ENCODE data around the gene ITIH4. TPM values are rescaled to one million over a fixed set of nuclear protein-coding genes. Genes with fewer than 3 reads are reported as not detected.

Gene ITIH4
- not detected in 2 replicates for total RNA-seq (2014; rRNA removed; shearing (Covaris generic); ENCODE audit: low replicate concordance)

- DNase-seq, result no peak
- Histone ChIP-seq H3K36me3 (no peaks in the 10 kb centered on the region), H3K4me3 (no peak within 1 kb of the TSS), H3K9me3 (no peaks in the 10 kb centered on the region), H3K27me3 (no peaks in the 10 kb centered on the region)
Observed at GRCh38 chr3:52830535-52831258, at the start of gene ITIH4. Gene ITIH4 (minus strand): TSS chr3:52830672. CDS start chr3:52830642, 30 bp downstream.

DNA sequence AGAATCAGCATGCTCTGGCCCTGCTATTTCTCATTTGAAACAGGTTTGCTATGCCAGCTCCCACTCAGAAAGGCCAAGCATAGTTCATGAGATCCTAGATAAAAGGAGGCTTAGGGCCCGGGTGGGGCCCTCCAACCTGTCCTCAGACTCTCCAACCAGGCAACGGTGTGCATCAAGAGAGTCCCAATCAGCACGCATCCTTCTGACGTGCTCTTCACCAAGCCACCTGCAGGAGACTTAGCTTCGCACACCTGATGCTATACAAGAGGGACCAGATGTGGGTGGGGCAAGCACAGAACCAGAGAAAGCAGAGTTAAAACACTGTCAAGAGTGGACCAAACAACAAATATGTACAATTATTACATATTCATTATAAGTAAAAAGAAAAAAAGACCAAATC is 49.6 kb upstream of the ITIH4 start:
- H3K9me3 ChIP-seq, result no peaks in the 10 kb centered on the region
- DNase-seq, result no peak
- no peaks in the 10 kb centered on the region for H3K36me3 ChIP-seq
- H3K27me3 ChIP-seq, result no peaks in the 10 kb centered on the region
- H3K4me3 ChIP-seq, result no peak overlapping the region

DNA sequence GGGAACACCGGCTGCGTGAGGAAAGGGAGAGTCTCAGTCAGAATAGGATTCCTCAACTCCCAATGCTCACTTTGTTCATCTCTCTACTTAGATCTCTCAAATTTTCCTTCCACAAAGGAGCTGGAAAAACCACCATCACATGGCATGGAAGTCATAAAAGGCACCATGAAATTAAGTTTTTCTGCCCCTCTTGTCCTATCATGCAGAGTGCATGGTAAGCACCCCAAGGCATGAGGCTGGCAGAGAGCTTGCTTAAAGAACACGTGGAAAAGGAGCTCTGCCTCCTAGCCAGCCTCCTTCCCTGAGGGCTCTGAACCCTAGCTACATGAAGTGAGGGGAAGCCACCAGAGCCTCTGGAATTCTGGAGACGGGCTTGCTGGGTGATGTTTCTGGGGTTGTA is 49.1 kb upstream of the ITIH4 start:
- DNase-seq, result no peak
- no peaks in the 10 kb centered on the region for H3K9me3 ChIP-seq
- H3K27me3 ChIP-seq, result no peaks in the 10 kb centered on the region
- no peaks in the 10 kb centered on the region for H3K36me3 ChIP-seq
- no peak overlapping the region for H3K4me3 ChIP-seq

DNA sequence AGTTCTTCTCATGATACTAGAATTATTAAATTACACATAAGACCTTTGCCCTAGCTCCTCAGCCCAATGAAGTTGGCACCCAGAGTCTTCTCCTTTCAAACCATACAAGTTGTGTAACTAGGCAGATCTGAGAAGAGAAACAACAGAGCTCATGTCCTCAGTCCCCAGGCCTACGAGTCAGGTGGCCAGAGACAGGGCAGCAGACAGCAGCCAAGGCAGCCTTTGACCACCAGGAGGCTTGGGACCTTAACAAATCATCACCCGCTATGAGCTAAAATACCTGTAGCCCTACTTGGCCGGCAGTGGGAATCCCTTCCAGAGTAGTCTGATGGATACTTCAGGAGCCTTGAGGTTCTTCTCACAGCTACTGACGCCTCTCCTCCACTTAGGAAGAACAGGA is 48.6 kb upstream of the ITIH4 start:
- Histone ChIP-seq H3K27me3 (no peaks in the 10 kb centered on the region), H3K4me3 (no peak overlapping the region), H3K9me3 (no peaks in the 10 kb centered on the region), H3K36me3 (no peaks in the 10 kb centered on the region)
- no peak for DNase-seq

GRCh38 chr3:52877085-52877484 is 46.6 kb upstream of the ITIH4 start:
- DNase-seq, result no peak
- Histone ChIP-seq H3K4me3 (no peak overlapping the region), H3K36me3 (no peaks in the 10 kb centered on the region), H3K9me3 (no peaks in the 10 kb centered on the region), H3K27me3 (no peaks in the 10 kb centered on the region)

- H3K4me3 ChIP-seq, result no peak overlapping the region
- H3K9me3 ChIP-seq, result no peaks in the 10 kb centered on the region
- no peaks in the 10 kb centered on the region for H3K36me3 ChIP-seq
- no peak for DNase-seq
- H3K27me3 ChIP-seq, result no peaks in the 10 kb centered on the region
Observed at GRCh38 chr3:52874864-52875587, 44.6 kb upstream of the ITIH4 start.

GRCh38 chr3:52874160-52874701 is 43.8 kb upstream of the ITIH4 start:
- H3K36me3 ChIP-seq, result no peaks in the 10 kb centered on the region
- DNase-seq, result no peak
- no peak overlapping the region for H3K4me3 ChIP-seq

GRCh38 chr3:52873433-52874159 is 43.1 kb upstream of the ITIH4 start:
- Histone ChIP-seq H3K36me3 (no peaks in the 10 kb centered on the region), H3K9me3 (no peaks in the 10 kb centered on the region), H3K4me3 (no peak overlapping the region), H3K27me3 (no peaks in the 10 kb centered on the region)
- DNase-seq, result no peak

More at GRCh38 chr3:52874160-52874701, 43.8 kb upstream of the ITIH4 start:
- Histone ChIP-seq H3K27me3 (no peaks in the 10 kb centered on the region), H3K9me3 (no peaks in the 10 kb centered on the region)

GRCh38 chr3:52872245-52872644 is 41.8 kb upstream of the ITIH4 start:
- DNase-seq, result no peak
- Histone ChIP-seq H3K36me3 (no peaks in the 10 kb centered on the region), H3K4me3 (no peak overlapping the region), H3K27me3 (no peaks in the 10 kb centered on the region), H3K9me3 (no peaks in the 10 kb centered on the region)

DNA sequence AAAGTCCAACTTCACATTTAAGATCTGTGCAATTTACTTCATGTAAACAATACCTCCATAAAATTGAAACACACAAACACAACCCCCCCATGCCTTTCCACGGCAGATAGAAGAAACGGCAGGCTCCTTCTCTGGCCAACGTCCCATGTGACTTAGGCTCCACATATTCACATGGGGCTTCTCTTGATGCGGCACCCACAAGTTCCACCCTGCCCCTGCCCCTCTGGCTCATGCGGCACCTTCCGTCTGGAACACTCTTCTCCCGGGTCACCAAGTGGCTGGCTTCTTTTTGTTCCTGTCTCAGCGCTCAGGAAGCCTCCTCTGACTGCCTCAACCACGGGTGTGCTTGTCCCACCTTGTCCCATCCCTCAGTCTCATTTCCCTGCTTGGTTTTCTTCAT is 41.3 kb upstream of the ITIH4 start:
- H3K4me3 ChIP-seq, result no peak overlapping the region
- H3K36me3 ChIP-seq, result no peaks in the 10 kb centered on the region
- no peaks in the 10 kb centered on the region for H3K9me3 ChIP-seq
- H3K27me3 ChIP-seq, result no peaks in the 10 kb centered on the region
- DNase-seq, result no peak

DNA sequence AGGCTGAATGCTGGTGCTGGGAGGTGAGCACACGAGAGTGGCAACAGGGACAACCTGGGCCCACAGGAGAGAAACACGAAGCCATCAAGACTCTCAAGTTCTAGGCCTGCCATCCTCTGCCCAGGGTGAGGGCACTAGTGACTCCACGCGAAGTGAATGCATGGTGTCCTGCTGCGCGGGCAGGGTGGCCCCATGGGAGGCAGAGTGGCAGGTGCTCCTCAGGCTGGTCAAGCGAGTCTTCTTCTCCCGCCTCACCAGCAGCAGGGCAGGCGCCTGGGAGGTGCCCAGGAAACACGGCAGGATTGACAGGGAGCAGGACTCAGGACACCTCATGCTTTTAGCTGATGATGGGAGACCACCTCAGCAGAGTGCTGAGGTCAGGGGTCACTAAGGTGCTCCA is 40.0 kb upstream of the ITIH4 start:
- DNase-seq, result no peak
- no peaks in the 10 kb centered on the region for H3K9me3 ChIP-seq
- H3K36me3 ChIP-seq, result no peaks in the 10 kb centered on the region
- H3K4me3 ChIP-seq, result no peak overlapping the region
- H3K27me3 ChIP-seq, result no peaks in the 10 kb centered on the region

DNA sequence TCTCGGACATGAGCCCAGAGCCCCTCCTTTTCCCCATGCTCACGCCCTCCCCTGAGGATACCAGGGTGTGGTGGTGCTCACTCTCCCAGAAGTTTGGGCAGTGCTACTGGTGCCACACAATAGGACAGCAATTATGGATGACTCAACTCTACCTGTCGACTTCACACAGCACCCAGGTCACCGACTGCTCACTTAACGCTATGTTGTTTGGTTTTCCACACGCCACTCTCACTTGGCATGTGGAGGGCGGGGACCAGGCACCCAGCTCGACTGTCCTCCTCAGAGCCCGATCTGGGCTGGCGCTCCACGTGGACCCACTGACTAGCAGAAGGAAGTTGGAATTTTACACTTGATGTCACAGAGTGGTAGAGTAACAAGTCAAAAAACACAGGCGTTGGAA is 36.0 kb upstream of the ITIH4 start:
- DNase-seq, result no peak
- no peak overlapping the region for H3K4me3 ChIP-seq
- no peaks in the 10 kb centered on the region for H3K27me3 ChIP-seq
- H3K36me3 ChIP-seq, result no peaks in the 10 kb centered on the region
- no peaks in the 10 kb centered on the region for H3K9me3 ChIP-seq

DNA sequence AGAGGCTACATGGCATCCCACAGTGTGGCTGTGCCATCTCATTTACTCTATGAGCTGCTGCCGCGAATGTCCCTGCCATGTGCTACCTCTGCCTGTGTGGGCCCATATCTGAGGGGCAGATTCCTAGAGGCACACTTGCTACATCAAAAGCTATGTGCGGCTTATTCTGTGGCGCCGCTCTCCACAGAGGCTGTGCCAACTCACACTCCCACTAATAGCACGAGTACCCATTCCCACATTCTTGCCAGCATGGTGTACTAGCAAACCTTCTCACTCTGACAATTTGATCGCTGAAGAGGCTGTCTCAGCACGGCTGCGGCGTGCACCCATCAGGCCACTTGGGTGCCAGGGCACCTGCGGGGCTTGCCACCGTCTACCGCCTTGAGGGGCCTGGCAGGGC is 35.5 kb upstream of the ITIH4 start:
- no peak for DNase-seq

DNA sequence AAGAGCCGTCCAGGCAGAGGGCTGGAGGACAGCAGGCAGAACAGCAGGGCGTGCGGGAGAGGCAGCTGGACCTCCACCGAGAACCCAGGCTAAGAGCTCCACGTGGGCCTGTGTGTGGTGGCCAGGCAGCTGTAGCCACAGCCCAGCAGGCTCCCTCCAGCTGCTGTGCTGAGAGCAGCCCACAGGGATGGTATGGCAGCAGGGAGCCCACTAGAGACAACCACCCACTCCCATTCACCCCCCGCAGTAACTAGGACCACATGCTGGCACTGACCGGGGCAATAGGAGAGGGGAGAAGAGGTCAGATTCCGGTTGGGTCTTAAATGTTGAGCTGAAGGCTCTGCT is 29.9 kb upstream of the ITIH4 start:
- H3K9me3 ChIP-seq, result no peaks in the 10 kb centered on the region
- DNase-seq, result no peak

More for the DNA sequence above, 35.5 kb upstream of the ITIH4 start:
- no peaks in the 10 kb centered on the region for H3K9me3 ChIP-seq
- no peaks in the 10 kb centered on the region for H3K27me3 ChIP-seq
- H3K4me3 ChIP-seq, result no peak overlapping the region
- no peaks in the 10 kb centered on the region for H3K36me3 ChIP-seq

DNA sequence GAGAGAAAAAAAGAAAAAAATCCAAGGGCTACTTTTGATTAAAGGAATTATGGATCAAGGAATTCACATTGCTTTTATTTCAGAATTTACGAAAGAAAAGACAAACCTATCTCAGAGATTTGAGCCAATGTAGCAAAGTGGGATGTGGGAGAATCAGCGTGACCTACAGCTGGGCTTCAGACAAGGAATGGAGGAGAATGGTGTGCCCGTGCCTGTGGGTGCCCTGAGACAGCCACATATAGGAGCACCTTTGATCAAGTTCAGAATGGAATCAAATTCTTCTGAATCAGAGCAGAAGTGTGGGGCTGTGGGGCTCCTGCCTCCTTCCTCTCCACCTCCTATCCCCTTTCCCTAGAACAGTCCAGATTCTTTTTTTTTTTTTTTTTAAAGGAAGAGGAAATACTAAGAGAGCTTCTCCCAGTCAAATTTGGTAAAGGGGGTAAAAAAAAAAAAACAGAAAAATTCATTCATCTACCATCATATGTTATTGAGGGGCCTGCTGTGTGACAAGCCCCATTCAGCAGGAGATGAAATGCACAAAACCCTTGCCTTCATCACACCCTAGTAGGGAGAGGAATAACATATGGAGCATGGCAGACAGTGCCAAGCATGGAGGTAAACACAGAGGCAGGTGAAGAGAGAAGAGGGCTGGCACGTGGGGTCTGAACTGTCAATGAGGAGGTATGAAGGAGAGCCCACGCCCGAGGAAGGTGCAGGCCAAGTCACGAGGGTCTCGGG is 29.4 kb upstream of the ITIH4 start:
- no peaks in the 10 kb centered on the region for H3K9me3 ChIP-seq

More for the DNA sequence above, 29.9 kb upstream of the ITIH4 start:
- Histone ChIP-seq H3K4me3 (no peak overlapping the region), H3K27me3 (no peaks in the 10 kb centered on the region), H3K36me3 (no peaks in the 10 kb centered on the region)

GRCh38 chr3:52857864-52858263 is 27.4 kb upstream of the ITIH4 start:
- Histone ChIP-seq H3K9me3 (no peaks in the 10 kb centered on the region), H3K4me3 (no peak overlapping the region)
- no peak for DNase-seq

More for the DNA sequence above, 29.4 kb upstream of the ITIH4 start:
- Histone ChIP-seq H3K4me3 (no peak overlapping the region), H3K27me3 (no peaks in the 10 kb centered on the region), H3K36me3 (no peaks in the 10 kb centered on the region)
- no peak for DNase-seq

GRCh38 chr3:52857133-52857532 is 26.7 kb upstream of the ITIH4 start:
- no peak for DNase-seq
- Histone ChIP-seq H3K4me3 (no peak overlapping the region), H3K9me3 (no peaks in the 10 kb centered on the region), H3K27me3 (no peaks in the 10 kb centered on the region), H3K36me3 (no peaks in the 10 kb centered on the region)

More at GRCh38 chr3:52857864-52858263, 27.4 kb upstream of the ITIH4 start:
- H3K36me3 ChIP-seq, result no peaks in the 10 kb centered on the region
- H3K27me3 ChIP-seq, result no peaks in the 10 kb centered on the region
